Measurements from ENCODE around the gene DGCR2. TPM values are rescaled to one million over a fixed set of nuclear protein-coding genes. Genes with fewer than 3 reads are reported as not detected.

Gene DGCR2
- total RNA-seq, 1 experiment from 2014 or later, result 62.2 TPM

DNA sequence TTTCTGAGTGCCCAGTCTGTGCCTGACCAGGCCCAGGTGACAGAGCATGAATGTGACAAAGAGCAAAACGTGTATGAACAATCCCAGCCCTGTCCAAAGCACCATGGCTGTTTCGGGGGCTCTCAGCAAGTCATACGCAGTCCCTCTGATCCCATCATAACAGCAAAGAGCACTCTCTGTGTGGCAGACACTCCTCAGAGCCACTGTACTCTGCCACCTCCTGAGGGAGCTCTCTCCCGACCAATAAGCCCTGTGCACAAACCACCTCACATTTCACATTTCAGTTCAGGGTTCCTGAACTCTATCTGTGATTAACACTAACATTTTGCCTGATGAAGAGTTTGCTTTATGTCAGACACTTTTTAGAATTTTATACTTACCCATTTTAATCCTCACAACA is 6.6 kb downstream of the DGCR2 start:
- DNase-seq (ENCODE audit: low read depth in 1 of 2, low spot score in 2 of 2), result no peak
- no peak overlapping the region for H3K27ac ChIP-seq
- no peaks in the 10 kb centered on the region for H3K27me3 ChIP-seq (replicated peaks)

DNA sequence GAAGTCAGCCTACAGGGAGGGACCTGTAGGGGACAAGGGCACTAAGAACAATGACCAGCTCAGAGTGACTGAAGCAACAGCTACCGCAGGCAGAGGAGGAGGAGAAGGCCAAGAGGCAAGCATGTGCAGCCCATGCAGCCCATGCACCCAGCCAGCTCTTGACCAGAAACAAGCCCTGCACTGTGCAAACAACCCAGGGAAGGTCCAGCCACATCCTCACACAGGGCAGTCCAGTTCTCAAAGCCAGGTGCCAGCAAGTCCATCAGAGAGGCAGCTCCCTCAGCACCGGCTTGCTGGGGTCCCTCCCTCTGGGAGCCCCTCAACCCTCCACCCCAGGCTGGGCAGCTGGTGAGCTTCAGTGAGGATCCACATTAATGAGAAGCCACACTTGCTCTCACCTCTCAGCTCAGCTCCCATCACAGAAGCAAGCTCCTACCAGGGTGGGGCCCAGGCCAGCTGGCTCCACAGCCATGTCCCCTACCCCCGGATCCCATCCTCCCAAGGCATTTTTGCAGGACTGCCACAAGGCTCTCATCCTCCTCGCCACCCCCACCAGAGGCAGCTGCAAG is 7.1 kb downstream of the DGCR2 start:
- H3K9me3 ChIP-seq (replicated peaks), result no peaks in the 10 kb centered on the region
- no peak overlapping the region for H3K27ac ChIP-seq
- H3K4me1 ChIP-seq (replicated peaks), result no peaks in the 10 kb centered on the region
- H3K27me3 ChIP-seq (replicated peaks), result no peaks in the 10 kb centered on the region
- no peak overlapping the region for H3K4me3 ChIP-seq
- no peak for DNase-seq (ENCODE audit: low read depth in 1 of 2, low spot score in 2 of 2)
- peaks cover 30% of the 10 kb centered on the region for H3K36me3 ChIP-seq

More for the DNA sequence above, 6.6 kb downstream of the DGCR2 start:
- H3K4me1 ChIP-seq (replicated peaks), result peaks cover 4% of the 10 kb centered on the region
- H3K4me3 ChIP-seq, result no peak overlapping the region
- peaks cover 35% of the 10 kb centered on the region for H3K36me3 ChIP-seq
- no peaks in the 10 kb centered on the region for H3K9me3 ChIP-seq (replicated peaks)

DNA sequence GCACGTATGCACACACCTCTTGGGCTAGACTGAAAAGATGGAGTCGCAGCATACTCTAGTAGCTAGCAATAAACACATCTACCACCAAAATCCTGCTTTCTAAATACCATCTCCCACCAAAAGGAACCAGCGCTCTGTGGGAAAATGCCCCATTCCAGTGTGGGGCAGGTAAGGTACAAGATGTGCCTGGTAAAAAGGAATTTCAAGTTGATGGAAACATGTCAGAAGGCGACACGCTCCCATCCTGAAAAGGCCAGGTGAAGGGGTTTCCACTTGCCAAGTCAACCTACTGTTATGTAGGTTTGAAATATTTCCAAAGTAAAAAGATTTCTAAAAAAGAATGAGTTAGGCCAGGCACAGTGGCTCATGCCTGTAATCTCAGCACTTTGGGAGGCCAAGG is 8.8 kb downstream of the DGCR2 start:
- no peak overlapping the region for H3K4me3 ChIP-seq

DNA sequence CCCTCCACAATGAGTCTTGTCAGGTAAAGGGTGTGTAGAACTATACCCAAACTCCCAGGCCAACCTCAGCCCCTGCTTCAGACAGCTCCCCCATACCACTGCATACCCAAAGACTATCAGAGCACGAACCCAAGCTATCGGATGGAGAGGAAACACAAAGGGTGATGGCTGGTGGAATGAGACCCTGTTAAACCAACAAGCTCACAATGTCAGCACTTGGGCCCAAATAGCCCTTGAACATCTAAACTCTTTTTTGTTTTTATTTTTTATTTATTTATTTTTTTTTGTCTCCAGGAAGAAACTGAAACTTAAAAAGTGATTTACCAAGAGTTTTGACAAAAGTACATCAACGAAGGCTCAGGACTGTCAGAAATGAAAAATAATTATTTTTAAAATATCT is 10.6 kb downstream of the DGCR2 start:
- Histone ChIP-seq H3K4me1 (replicated peaks) (no peaks in the 10 kb centered on the region), H3K36me3 (peaks cover 4% of the 10 kb centered on the region), H3K4me3 (no peak overlapping the region), H3K27ac (no peak overlapping the region), H3K9me3 (replicated peaks) (no peaks in the 10 kb centered on the region), H3K27me3 (replicated peaks) (no peaks in the 10 kb centered on the region)
- no peak for DNase-seq (ENCODE audit: low read depth in 1 of 2, low spot score in 2 of 2)

More for the DNA sequence above, 8.8 kb downstream of the DGCR2 start:
- DNase-seq (ENCODE audit: low read depth in 1 of 2, low spot score in 2 of 2), result no peak
- peaks cover 14% of the 10 kb centered on the region for H3K36me3 ChIP-seq
- H3K27me3 ChIP-seq (replicated peaks), result no peaks in the 10 kb centered on the region
- no peaks in the 10 kb centered on the region for H3K9me3 ChIP-seq (replicated peaks)
- H3K4me1 ChIP-seq (replicated peaks), result no peaks in the 10 kb centered on the region
- no peak overlapping the region for H3K27ac ChIP-seq

DNA sequence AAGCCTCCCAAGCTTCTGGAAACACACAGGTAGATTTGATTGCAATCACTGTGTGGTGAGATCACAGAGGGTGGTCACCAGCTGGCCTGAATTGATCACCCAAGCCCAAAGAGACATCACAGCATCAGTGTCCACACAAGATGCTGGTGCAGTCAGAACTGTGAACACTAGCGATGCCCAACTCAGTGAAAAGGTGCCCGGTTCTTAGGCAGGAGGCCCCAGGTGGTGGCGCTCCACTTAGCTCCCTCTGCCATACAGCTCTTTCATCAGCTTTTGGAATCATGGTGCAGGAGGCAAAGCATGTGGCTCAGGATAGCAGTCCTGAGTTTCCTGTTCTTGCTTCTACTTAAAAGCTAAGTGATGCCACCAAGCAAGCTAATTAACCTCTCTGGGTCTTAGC is 11.1 kb downstream of the DGCR2 start:
- Histone ChIP-seq H3K9me3 (replicated peaks) (no peaks in the 10 kb centered on the region), H3K27ac (no peak overlapping the region), H3K4me1 (replicated peaks) (no peaks in the 10 kb centered on the region), H3K27me3 (replicated peaks) (no peaks in the 10 kb centered on the region), H3K36me3 (no peaks in the 10 kb centered on the region), H3K4me3 (no peak overlapping the region)
- no peak for DNase-seq (ENCODE audit: low read depth in 1 of 2, low spot score in 2 of 2)

DNA sequence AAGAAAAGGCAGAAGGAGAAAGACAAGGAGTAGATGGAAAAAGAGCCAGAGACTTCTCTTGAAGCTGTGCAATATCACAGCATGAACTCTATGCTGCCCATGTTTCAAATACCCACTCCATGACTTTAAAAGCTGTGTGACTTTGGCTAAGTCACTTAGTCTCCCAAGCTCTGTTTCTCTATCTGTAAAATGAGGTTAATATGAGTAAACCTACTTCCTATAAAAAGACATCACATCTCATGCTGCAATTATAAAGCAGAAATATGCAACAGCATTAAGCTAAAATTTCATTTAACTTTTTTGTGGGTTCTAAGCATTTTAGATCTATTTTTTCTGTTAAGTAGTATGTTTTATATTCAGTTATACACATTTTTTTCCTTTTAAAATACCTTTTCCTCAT is 11.6 kb downstream of the DGCR2 start:
- no peaks in the 10 kb centered on the region for H3K9me3 ChIP-seq (replicated peaks)
- H3K27me3 ChIP-seq (replicated peaks), result no peaks in the 10 kb centered on the region
- H3K36me3 ChIP-seq, result no peaks in the 10 kb centered on the region
- no peak for DNase-seq (ENCODE audit: low read depth in 1 of 2, low spot score in 2 of 2)
- no peak overlapping the region for H3K27ac ChIP-seq
- no peaks in the 10 kb centered on the region for H3K4me1 ChIP-seq (replicated peaks)
- no peak overlapping the region for H3K4me3 ChIP-seq

DNA sequence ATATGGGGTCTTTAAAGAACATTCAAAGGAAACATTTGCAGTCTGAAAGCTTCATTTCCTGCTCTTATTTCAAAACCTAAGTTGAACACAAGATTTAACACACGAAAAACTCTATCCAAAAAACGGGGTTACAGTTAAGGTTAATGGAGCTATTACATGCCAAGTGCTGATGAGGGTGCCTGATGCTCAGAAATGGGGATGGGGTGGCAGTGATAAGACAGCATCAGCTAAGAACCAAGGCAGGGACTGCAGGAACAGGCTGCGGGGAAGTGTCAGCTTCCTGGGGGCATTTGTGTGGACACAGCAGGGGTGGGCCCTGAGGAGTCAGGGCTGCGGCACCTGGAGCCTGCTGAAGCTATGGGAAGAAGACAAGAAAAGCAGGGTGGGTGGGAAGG is 12.2 kb downstream of the DGCR2 start:
- no peak for DNase-seq (ENCODE audit: low read depth in 1 of 2, low spot score in 2 of 2)
- Histone ChIP-seq H3K27me3 (replicated peaks) (no peaks in the 10 kb centered on the region), H3K36me3 (no peaks in the 10 kb centered on the region), H3K4me1 (replicated peaks) (no peaks in the 10 kb centered on the region), H3K4me3 (no peak overlapping the region), H3K9me3 (replicated peaks) (no peaks in the 10 kb centered on the region), H3K27ac (no peak overlapping the region)

DNA sequence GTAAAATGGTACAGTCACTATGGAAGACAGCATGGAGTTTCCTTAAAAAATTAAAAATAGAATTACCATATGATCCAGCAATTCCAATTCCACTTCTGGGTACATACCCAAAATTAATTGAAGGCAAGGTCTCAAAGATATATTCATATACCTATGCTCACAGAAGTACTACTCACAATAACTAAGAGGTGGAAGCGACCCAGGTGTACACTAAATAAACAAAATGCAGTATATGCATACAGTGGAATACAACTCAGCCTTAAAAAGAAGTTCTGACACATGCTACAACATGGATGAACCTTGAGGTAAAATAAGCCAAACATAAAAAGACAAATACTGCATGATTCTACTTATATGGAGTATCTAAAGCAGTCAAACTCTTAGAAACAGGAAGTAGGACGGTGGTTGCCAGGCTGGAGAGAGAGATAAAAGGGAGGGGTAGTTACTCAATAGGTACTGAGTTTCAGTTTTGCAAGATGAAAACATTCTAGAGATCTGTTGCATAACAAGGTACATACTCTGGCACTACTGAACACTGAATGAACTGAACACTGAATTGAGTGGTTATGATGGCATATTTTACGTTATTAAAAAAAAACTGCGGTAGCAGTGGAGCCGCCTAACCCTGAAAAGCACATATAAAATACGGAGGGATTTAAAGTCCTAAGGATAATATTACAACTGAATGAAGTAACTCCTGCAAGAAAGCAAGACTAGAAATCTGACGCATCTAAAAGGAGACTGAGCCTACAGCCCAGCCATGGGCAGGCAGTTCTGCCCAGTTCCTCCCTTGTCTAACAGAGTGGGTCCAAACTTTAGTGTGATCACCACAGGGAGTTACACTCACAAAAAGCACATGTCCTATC is 12.8 kb downstream of the DGCR2 start:
- Histone ChIP-seq H3K4me1 (replicated peaks) (no peaks in the 10 kb centered on the region), H3K27ac (no peak overlapping the region), H3K36me3 (no peaks in the 10 kb centered on the region), H3K27me3 (replicated peaks) (no peaks in the 10 kb centered on the region), H3K4me3 (no peak overlapping the region), H3K9me3 (replicated peaks) (no peaks in the 10 kb centered on the region)
- no peak for DNase-seq (ENCODE audit: low read depth in 1 of 2, low spot score in 2 of 2)

DNA sequence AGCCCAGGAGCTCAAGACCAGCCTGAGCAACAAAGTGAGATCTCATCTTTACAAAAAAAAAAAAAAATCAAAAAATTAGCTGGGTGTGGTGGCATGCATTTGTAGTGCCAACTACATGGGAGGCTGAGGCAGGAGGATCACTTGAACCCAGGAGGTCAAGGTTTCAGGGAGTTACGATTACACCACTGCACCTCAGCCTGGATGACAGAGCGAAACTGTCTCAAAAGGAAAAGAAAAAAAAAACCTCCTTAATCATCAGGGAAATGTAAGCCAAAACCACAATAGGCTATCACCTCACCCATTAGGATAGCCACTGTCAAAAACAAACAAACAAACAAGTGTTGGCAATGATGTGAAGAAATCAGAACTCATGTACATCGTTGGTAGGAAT is 13.4 kb downstream of the DGCR2 start:
- Histone ChIP-seq H3K27me3 (replicated peaks) (no peaks in the 10 kb centered on the region), H3K27ac (no peak overlapping the region)
- DNase-seq (ENCODE audit: low read depth in 1 of 2, low spot score in 2 of 2), result no peak

DNA sequence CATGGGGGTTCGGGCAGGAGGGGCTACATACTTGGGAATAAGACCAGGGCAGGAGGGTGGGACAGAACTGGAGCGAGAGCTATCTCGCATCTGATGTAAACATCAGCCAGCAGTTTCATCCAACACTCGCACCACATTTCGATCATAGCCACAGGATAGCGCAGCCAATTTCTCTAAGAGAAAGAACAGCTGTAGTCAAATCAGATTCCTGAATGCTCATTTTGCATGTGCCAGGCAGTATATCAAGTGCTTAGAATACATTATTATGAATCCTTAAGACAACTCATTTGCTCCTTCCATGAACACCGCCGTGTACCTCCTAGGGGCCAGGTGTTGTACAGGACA is 14.5 kb downstream of the DGCR2 start:
- no peak overlapping the region for H3K4me3 ChIP-seq
- H3K27ac ChIP-seq, result no peak overlapping the region
- no peaks in the 10 kb centered on the region for H3K9me3 ChIP-seq (replicated peaks)
- no peaks in the 10 kb centered on the region for H3K4me1 ChIP-seq (replicated peaks)
- DNase-seq (ENCODE audit: low read depth in 1 of 2, low spot score in 2 of 2), result no peak
- H3K36me3 ChIP-seq, result no peaks in the 10 kb centered on the region
- H3K27me3 ChIP-seq (replicated peaks), result no peaks in the 10 kb centered on the region

More for the DNA sequence above, 13.4 kb downstream of the DGCR2 start:
- H3K4me3 ChIP-seq, result no peak overlapping the region
- no peaks in the 10 kb centered on the region for H3K36me3 ChIP-seq
- H3K4me1 ChIP-seq (replicated peaks), result no peaks in the 10 kb centered on the region
- H3K9me3 ChIP-seq (replicated peaks), result no peaks in the 10 kb centered on the region

DNA sequence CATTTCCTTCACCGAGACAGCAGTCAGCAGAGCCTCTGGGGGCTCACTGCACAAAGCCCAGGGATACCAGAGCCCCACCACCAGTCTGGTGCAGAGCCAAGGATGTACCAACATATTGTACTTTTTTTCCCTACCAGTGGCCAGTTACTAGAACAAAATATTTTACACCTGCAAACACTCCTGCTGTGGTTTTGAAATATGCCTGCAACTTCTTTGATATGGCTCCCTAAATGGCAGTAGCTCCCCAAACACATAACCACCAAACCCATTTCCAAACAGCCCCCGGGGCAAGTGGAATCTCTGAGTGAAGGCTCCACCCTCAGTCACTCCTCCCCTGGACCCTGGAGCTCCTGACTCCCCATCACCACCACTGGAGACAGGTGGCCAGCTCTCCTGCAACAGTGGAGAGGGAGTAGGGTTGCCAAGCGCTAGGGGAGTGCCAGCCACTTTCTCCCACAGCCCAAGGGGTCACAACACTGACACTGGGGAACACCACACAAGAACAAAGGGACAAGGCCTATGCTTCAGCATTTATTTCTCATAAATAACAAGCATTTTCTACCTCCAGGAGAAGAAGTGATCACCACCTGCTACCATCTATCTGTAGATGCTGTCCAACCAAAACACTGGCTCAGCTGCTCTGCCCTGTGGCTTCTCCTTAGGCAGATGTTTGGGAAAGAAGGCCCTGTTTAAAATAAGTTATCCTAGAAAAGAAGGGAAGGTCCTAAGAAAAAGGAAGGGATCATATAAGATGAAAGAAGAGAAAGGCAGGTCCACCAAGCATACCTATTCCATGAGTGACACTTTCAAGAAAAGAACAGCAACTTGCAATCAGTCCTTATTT is 15.1 kb downstream of the DGCR2 start:
- DNase-seq (ENCODE audit: low read depth in 1 of 2, low spot score in 2 of 2), result no peak
- no peaks in the 10 kb centered on the region for H3K4me1 ChIP-seq (replicated peaks)
- no peaks in the 10 kb centered on the region for H3K27me3 ChIP-seq (replicated peaks)
- no peak overlapping the region for H3K4me3 ChIP-seq
- no peaks in the 10 kb centered on the region for H3K36me3 ChIP-seq
- H3K9me3 ChIP-seq (replicated peaks), result no peaks in the 10 kb centered on the region
- H3K27ac ChIP-seq, result no peak overlapping the region

DNA sequence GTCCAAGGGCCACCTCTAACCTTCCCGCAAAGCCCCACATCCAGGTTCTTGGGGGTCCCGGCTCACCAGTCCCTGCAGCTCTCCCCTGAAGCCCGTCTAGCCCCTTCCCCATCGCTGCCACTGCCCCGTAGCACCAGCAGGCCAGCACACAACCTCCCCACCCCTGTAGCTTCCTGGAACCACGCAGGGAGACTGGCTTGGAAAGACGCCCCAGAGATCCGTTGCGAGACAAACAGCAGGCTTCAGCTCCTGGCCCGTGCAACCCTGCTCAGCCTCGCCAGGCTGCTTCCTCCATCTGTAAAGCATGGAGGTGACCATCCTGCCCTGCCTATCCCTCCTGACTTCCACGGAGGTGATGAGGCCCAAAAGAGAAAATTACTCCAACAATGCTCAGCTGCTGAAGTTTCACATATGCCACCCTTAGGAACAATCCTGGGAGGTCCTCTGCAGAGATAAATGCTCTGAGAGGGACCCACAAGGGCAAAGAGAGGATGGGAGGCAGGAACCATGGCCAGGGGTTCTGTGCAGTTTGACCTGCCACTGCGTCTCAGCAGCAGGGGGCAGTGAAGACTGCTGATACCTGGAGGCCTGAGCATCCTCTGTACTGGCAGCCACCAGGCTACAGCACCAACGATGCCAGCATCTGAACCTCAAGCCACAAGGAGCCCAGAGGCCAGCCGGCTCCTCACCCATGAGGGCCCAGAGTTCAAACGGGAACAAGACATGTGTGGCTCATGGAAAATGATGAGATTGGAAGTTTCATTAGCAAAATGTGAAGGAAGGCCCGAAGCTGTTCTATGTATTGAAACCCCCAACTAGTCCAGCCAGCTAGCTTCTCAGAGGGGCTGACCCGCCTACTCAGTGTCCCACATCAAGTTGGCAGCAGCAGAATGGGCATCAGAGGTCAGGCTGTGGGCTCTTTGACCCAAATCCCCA is 16.1 kb downstream of the DGCR2 start:
- Histone ChIP-seq H3K27ac (no peak overlapping the region), H3K27me3 (replicated peaks) (no peaks in the 10 kb centered on the region), H3K9me3 (replicated peaks) (no peaks in the 10 kb centered on the region), H3K4me1 (replicated peaks) (no peaks in the 10 kb centered on the region), H3K36me3 (no peaks in the 10 kb centered on the region), H3K4me3 (no peak overlapping the region)
- no peak for DNase-seq (ENCODE audit: low read depth in 1 of 2, low spot score in 2 of 2)

DNA sequence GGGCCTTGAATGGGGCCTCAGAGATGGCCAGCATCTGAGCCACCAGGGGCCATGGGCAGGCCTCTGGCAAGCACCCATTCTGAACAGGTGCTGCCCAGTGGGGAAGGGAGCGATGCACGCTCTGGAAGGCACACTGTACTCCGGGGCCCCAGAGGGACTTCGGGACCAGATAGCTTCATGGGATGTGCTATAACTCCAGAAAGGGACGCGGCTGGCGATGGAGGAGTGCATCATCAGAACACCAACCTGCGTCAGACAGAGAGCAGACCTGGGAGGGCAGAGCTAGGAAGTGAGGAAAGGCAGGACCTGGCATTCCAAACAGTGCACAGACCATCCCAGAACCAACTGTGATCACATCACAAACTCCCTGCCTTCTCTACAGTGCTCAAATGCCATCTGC is 16.8 kb downstream of the DGCR2 start:
- no peaks in the 10 kb centered on the region for H3K9me3 ChIP-seq (replicated peaks)
- H3K4me3 ChIP-seq, result no peak overlapping the region
- no peaks in the 10 kb centered on the region for H3K4me1 ChIP-seq (replicated peaks)
- no peak overlapping the region for H3K27ac ChIP-seq
- no peaks in the 10 kb centered on the region for H3K27me3 ChIP-seq (replicated peaks)
- no peaks in the 10 kb centered on the region for H3K36me3 ChIP-seq
- DNase-seq (ENCODE audit: low read depth in 1 of 2, low spot score in 2 of 2), result no peak

All from SJSA1 (cell line).